Uterus (tissue), 2 donors: ENCODE measurements around the gene GALNT12.

Experiments used
- CTCF ChIP-seq, 4 experiments: fragments of 200-600 bp in 2 of 4; fragments of 450-650 bp in 2 of 4; sonication (generic) in 2 of 4; IDR thresholded peaks; one replicate each; pipeline ENCODE4 v1.5.1; 2016 to 2019; ENCODE audit warnings: antibody characterized with exemption in 4 of 4, mild to moderate bottlenecking in 2 of 4, moderate library complexity in 1 of 4
- POLR2A ChIP-seq, 2 donors: fragments of 450-650 bp; IDR thresholded peaks; one replicate each; pipeline ENCODE4 v1.6.1; 2016; ENCODE audit warnings: antibody characterized with exemption in 2 of 2, mild to moderate bottlenecking in 1 of 2, moderate library complexity in 1 of 2

- TF ChIP-seq POLR2A (IDR thresholded peaks at IDR 0.05) (no peak), CTCF (IDR thresholded peaks at IDR 0.05) (no peak)
Measured at GRCh38 chr9:98787766-98788335, 19.6 kb upstream of the GALNT12 start.
